ENCODE results near the gene TNPO2.
"Not testable (repeated sequence)": the region's sequence is repeated elsewhere in the genome, so short reads cannot be mapped to it uniquely, and the experiment has no call there.

TNPO2 gene

DNA sequence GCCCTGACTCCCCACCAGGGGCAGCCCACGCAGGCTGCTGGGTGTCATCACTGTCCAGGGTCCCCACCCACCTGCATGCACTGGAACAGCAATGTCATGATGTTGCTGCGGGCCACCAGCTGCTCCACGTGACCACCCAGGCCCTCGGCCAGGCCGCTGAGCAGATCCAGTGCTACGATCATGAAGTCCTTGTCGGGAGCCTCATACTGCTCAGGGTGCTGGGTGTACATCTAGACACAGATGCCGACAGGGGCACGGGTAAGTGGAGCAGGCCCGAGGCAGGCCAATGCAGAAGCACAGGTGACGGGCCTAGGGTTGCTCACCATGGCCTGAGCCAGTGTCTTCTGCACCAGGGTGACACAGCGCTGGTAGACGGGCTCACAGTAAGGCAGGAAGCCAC is 18.6 kb downstream of the TNPO2 start:
- DNase-seq, result no peak

GRCh38 chr19:12703046-12703445 is 20.7 kb downstream of the TNPO2 start:
- no peak for DNase-seq

GRCh38 chr19:12701596-12702282 is 22.0 kb downstream of the TNPO2 start:
- DNase-seq, result no peak

DNA sequence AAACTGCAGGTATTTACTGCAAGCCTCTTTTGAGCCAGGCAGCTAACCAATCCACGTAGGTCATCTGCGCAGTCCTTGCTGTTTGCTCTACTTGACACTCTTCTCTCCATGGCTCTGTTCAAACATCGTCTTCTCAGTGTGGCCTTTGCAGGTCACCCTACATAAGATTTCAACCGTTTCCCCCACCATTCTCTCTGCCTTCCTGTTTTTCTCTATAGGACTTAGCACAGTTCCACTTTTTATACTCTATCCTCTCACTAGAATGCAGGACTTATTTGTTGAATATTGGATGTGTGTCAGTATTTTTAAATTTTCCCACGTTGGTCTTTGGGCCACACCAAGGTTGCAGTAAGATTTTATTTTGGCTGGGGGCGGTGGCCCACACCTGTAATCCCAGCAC is 25.6 kb downstream of the TNPO2 start:
- DNase-seq, result no peak

DNA sequence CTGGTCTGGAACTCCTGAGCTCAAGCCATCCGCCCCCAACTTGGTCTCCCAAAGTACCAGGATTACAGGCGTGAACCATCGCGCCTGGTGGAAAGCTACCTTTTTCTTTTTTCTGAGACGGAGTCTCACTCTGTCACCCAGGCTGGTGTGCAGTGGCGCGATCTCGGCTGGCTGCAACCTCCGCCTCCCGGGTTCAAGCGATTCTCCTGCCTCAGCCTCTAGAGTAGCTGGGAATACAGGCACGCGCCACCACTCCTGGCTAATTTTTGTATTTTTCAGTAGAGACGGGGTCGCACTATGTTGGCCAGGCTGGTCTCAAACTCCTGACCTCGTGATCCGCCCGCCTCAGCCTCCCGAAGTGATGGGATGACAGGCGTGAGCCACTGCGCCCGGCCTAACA is 26.3 kb downstream of the TNPO2 start:
- DNase-seq, result not testable (repeated sequence)

- DNase-seq, result peak; percentile 70
These were observed 27.1 kb downstream of the TNPO2 start, which contains the start of gene FBXW9 for GRCh38 chr19:12696366-12697335. FBXW9 (minus strand) TSS chr19:12696631; CDS start chr19:12696581, 50 bp downstream.

GRCh38 chr19:12695997-12696365 is 27.8 kb downstream of the TNPO2 start:
- no peak for DNase-seq

DNA sequence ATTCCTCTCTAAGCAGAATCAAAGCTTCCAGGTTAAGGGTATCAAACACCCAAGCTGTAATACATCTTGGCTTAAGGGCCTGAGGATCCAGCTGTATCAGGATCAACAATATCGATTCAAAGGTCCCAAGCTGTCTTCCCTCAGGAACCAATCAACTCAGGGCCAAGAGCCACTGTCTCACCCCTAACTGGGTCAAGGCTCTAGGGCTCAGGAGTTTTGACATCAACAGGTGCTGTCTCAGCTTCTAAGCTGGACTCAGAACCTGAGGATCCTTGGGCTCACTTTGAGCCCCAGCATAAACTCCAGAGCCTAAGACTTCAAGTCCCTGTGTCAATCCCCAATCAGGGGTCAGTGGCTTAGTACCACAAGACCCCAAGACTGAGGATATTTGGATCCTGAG is 28.2 kb downstream of the TNPO2 start:
- no peak for DNase-seq

- no peak for DNase-seq
These were observed 28.6 kb downstream of the TNPO2 start for GRCh38 chr19:12695096-12695495.

DNA sequence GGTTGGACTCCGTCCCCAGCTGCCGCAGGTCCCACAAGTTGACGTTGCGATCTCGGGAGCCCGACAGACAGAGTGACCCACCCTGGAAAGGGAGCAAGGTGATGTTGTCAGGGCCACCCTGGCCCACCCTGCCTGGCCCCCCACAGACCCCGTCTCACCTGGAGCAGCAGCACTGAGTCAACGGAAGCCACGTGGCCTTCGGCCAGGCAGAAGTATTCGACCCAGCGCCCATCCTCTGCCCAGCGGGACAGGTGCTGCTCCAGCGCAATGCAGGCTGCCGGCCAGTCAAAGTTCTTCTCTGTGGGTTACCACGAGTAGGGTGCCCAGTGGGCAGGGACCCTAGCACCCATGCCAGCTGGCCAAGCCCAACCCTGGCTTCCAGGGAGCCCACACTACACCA is 29.1 kb downstream of the TNPO2 start:
- DNase-seq, result no peak

DNA sequence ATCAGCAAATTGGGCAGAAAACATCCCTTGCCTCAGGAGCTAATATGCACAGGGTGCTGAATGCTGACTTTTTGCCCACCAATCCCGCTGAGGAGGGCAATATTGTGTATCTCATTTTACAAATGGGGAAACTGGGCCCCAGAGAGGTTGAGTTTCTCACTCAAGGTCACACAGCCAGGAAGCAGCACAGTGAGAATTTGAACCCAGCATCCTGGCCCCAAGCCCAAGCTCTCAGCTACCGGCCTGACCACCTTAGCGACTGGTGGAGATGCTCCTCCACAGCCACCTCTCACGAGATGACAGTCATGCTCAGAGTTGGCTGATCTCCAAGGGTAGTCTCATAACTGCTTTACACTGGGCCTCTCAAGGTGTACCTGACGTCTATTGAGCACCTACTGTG is 30.8 kb downstream of the TNPO2 start:
- DNase-seq, result no peak

DNA sequence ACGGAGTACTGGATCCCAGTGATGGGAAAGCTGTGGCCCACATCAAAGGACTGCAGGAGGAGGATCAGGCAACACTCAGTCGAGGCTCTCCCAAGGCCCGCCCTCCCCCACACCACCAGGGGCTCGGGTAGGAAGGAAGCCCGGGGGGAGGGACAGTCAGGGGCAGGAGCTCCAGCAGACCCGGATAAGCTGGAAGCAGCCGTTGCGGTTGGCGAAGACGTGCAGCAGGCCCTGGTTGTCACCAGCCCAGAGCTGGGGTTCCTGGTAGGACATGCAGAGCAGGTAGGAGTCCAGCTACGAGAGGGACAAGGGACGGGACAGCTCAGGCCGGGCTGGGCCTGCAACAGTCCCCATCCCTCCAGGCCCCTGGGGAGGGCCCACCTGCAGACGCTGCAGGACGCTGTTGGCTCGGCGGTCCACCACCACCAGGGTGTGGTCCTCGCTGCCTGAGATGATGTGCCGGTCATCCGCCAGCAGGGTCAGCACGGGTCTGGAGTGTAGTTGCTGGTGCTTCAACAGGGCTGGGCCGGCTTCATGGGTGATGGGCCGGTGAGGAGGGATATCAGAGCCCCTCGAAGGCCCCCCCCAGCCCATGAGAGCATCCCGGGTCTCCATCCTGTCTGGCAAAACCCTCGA is 34.0 kb downstream of the TNPO2 start:
- no peak for DNase-seq

DNA sequence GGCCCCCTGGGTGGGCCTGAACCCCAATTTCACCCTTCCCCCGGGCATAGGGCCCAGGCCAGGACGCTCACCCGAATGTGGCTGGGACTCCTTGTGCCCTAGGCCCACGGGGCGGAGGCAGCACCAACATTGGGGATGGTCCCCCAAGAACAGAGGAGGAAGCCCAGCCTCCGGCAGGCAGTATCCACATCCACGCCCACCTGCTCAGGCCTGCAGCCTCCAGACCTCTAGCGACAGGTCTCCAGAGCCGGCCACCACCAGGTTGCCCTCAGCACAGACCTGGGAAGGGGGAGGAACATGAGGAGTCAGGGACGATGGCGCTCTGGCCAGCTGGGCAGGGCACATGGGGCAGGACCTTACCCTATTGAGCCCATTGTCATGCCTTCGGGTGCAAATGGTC is 34.7 kb downstream of the TNPO2 start:
- DNase-seq, result no peak

- no peak for DNase-seq
These were observed 36.1 kb downstream of the TNPO2 start, which contains the start of gene GNG14 for GRCh38 chr19:12687496-12688196. GNG14 (plus strand) TSS chr19:12687998; CDS start chr19:12688049, 51 bp downstream.

- DNase-seq, result no peak
These were observed 37.9 kb downstream of the TNPO2 start for GRCh38 chr19:12685831-12686230.

DNA sequence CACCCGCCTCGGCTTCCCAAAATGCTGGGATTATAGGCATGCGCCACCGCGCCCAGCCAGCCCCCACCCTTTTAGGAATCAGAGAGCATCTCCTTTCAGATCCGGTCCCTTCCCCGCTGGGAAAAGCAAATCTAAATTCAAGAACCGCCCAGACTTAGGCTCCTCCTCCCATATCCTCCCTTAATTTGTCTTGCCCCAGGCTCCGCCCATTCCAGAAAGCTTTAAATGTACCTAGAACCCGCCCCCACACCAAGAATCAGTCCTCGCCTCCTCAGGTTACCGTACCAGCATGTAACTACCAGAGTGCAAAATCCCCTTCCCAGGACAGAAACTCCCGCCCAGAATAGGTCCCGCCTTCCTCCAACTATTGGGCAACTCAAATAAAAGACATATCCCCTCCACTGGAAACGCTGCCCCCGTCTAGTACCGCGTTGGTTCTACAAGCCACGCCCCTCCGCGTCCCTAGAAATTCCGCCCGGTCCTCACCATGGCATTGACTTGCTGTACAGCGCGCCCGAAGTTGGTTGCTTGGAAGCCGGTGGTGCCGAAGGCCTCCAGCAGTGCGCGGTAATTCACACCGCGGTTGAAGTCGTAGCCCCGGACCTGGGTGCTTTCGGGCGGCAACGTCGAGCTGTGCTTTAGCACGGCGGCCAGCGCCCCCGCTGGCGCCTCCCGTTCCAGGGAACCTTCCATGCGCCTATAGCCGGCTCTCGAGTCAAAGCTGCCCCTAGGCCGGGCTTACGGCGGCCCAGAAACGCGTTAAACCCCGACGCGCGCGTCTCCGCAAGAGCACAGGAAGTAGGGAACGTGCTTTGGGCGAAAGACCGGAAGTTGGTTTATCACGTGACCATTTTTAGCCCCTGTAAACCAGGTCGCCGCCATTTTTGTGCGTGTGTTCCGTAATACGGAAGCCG is 42.4 kb downstream of the TNPO2 start, which contains the start of gene DHPS:
TSS of gene DHPS (minus strand) at position 807 of the 914 bp plus-strand sequence. CDS start at position 693, 114 bp downstream.
- peak; percentile 95 for DNase-seq

GRCh38 chr19:12680034-12680433 is 43.7 kb downstream of the TNPO2 start:
- no peak for DNase-seq

DNA sequence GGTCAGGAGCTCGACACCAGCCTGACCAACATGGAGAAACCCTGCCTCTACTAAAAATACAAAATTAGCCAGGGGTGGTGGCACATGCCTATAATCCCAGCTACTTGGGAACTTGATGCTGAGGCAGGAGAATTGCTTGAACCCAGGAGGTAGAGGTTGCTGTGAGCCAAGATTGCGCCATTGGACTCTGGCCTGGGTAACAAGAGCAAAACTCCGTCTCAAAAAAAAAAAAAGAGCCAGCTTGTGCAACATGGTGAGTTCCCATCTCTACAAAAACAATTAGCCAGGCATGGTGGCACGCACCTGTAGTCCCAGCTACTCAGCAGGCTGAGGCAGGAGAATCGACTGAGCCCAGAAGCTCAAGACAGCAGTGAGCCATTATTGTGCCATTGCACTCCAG is 45.7 kb downstream of the TNPO2 start:
- DNase-seq, result not testable (repeated sequence)

DNA sequence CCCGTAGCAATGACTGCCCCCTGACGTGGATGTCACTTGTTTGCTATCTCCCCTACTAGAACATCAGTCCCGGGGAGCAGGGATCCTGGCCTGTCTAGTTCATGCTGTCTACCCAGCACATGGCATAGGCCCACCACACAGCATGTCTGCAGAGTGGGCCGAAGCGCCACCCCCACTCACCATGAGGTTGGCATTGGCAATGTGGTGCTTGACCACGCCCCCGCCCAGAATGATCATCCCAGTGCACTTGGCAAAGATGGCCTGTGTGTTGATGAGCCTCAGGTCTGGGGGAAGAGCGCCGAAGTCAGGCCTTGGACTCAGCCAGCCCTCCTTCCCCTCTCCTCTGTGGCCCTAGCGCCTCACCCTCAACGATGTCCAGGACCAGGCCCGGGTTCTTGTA is 46.8 kb downstream of the TNPO2 start:
- no peak for DNase-seq

GRCh38 chr19:12676384-12676792 is 47.3 kb downstream of the TNPO2 start:
- DNase-seq, result no peak

DNA sequence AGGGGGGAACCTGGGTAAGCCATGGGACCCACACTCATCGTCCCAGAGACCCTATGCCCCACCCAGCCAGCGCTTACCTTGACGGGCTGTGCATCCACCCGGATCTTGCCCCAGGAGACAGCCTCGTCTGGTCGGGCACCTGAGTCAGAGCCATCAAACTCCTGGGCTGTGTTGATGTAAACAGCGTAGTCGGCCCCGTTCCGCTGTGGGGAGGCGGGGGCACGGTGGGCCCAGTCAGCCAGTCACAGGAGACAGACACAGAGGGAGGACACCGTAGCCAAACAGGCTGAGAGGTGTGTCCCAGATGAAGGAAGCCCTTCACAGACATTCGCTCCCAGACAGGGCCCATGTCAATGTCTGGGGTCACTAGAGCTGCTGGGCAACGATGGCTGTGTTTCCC is 47.8 kb downstream of the TNPO2 start:
- no peak for DNase-seq

DNA sequence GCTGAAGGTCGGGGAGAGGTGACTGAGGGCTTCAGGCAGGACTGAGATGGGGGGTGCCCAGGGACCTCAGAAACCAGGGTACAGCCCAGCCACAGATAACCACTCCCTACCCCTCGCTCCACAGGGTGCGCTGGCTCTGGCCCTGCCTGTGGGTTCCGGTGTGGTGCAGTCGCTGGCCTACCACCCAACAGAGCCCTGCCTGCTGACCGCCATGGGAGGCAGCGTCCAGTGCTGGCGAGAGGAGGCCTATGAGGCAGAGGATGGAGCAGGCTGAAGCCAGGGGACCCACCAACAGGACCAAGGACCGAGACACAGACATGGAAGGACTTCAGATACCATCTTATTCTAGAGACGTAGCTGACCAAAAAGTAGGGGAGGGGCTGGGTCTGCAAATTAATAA is 48.3 kb downstream of the TNPO2 start:
- DNase-seq, result no peak

Data from NCI-H1417 treated with DMSO at 0.1 percent for 48 hours (cell line).